Duodenal mucosa (tissue), 2 donors: ENCODE data around the gene ADIPOQ.
"Not testable (repeated sequence)": the region's sequence is repeated elsewhere in the genome, so short reads cannot be mapped to it uniquely, and the experiment has no call there.

Source experiments
- H3K27ac ChIP-seq: one replicate; pipeline ENCODE4 v1.7.0; 2013; ENCODE audit warnings: low read depth, low read length
- H3K27me3 ChIP-seq, 2 donors: one replicate each; pipeline ENCODE4 v1.7.0; 2013; ENCODE audit warnings: low read length in 2 of 2, control low read depth in 1 of 2; ENCODE audit not compliant: insufficient read depth in 2 of 2, control insufficient read depth in 1 of 2
- H3K36me3 ChIP-seq, 2 donors: one replicate each; pipeline ENCODE4 v1.7.0; 2013; ENCODE audit warnings: low read length in 2 of 2, control low read depth in 1 of 2; ENCODE audit not compliant: insufficient read depth in 2 of 2, control insufficient read depth in 1 of 2
- H3K4me1 ChIP-seq, 2 donors: one replicate each; pipeline ENCODE4 v1.7.0; 2013; ENCODE audit warnings: low read length in 2 of 2, control low read depth in 1 of 2; ENCODE audit not compliant: insufficient read depth in 2 of 2, control insufficient read depth in 1 of 2
- H3K4me3 ChIP-seq, 2 donors: one replicate each; pipeline ENCODE4 v1.7.0; 2013; ENCODE audit warnings: low read length in 2 of 2, low read depth in 1 of 2
- H3K9ac ChIP-seq, 2 donors: one replicate each; pipeline ENCODE4 v1.7.0; 2013; ENCODE audit warnings: low read length in 2 of 2, low read depth in 1 of 2
- H3K9me3 ChIP-seq, 2 donors: one replicate each; pipeline ENCODE4 v1.7.0; 2013; ENCODE audit warnings: low read length in 2 of 2, control low read depth in 1 of 2; ENCODE audit not compliant: control insufficient read depth in 1 of 2

Gene ADIPOQ

GRCh38 chr3:186883686-186884058 is 41.2 kb downstream of the ADIPOQ start:
- H3K36me3 ChIP-seq, result no peaks in the 10 kb centered on the region

GRCh38 chr3:186884868-186885267 is 42.4 kb downstream of the ADIPOQ start:
- not testable (repeated sequence) for H3K4me3 ChIP-seq, H3K36me3 ChIP-seq, H3K27ac ChIP-seq, H3K9ac ChIP-seq, H3K4me1 ChIP-seq, H3K9me3 ChIP-seq, H3K27me3 ChIP-seq

More at GRCh38 chr3:186883686-186884058, 41.2 kb downstream of the ADIPOQ start:
- Histone ChIP-seq H3K4me3 (no peak overlapping the region), H3K27ac (no peak overlapping the region), H3K9ac (no peak overlapping the region), H3K27me3 (no peaks in the 10 kb centered on the region), H3K9me3 (no peaks in the 10 kb centered on the region), H3K4me1 (no peaks in the 10 kb centered on the region)

DNA sequence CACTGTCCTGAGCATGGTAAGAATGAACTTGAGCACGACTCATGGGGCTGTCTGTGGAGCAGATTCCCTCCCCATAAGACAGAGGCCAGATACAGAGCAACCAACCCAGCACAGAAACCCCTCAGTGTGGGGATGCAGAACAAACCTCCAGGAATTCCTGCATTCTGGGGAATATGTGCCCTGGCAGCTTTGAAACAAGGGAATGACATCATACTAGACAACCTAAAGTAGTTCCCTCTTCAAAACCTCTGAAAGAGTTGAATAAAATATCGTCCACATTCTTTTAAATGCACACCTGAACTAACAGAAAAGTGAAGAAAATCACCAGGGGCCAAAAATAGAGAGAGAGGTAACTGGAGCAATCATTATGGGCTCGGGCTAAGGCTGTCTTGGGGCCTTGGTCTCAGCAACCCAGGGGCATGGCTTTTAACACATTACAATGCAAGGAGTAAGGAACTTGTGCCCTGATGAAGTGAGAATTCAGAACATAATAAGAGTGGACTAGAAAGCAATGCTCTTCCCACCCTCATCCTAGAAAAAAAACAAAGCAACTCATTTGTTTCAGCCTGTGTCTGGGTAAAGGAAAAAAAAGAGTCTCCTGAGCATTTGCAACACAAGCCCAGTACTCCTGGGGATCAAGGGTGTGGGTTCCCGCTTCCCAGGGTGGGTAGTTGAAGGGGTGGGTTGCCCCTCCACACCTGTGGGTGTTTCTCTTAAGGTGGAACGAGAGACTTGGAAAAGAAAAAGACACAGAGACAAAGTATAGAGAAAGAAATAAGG is 43.9 kb downstream of the ADIPOQ start:
- Histone ChIP-seq H3K27me3 (no peaks in the 10 kb centered on the region), H3K36me3 (no peaks in the 10 kb centered on the region)

GRCh38 chr3:186887507-186887938 is 45.0 kb downstream of the ADIPOQ start:
- not testable (repeated sequence) for H3K4me1 ChIP-seq, H3K4me3 ChIP-seq, H3K36me3 ChIP-seq, H3K9ac ChIP-seq, H3K9me3 ChIP-seq, H3K27me3 ChIP-seq, H3K27ac ChIP-seq

More for the DNA sequence above, 43.9 kb downstream of the ADIPOQ start:
- H3K27ac ChIP-seq, result no peak overlapping the region
- H3K4me3 ChIP-seq, result no peak overlapping the region
- H3K4me1 ChIP-seq, result no peaks in the 10 kb centered on the region
- no peak overlapping the region for H3K9ac ChIP-seq
- no peaks in the 10 kb centered on the region for H3K9me3 ChIP-seq

DNA sequence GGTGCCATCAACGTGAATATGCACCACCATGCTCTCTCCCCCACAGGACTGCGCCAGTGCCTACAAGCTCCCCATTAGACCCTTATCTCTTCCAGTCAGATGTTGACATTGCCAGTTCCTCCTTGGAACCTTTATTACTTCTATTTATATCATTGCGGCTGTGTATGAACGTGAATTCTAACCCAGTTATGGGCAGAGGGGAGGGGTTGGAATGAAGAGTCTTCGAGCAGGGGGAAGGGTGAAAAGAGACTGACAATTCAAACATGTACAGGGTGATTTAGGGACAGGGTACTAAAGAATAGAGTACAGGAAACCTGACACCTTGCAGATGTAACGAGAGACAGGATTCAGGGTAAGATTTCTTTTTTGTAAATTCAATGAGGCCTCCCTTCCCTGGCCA is 46.1 kb downstream of the ADIPOQ start:
- Histone ChIP-seq H3K27ac (no peak overlapping the region), H3K4me1 (no peaks in the 10 kb centered on the region), H3K36me3 (no peaks in the 10 kb centered on the region), H3K4me3 (no peak overlapping the region), H3K27me3 (no peaks in the 10 kb centered on the region), H3K9ac (no peak overlapping the region), H3K9me3 (no peaks in the 10 kb centered on the region)

DNA sequence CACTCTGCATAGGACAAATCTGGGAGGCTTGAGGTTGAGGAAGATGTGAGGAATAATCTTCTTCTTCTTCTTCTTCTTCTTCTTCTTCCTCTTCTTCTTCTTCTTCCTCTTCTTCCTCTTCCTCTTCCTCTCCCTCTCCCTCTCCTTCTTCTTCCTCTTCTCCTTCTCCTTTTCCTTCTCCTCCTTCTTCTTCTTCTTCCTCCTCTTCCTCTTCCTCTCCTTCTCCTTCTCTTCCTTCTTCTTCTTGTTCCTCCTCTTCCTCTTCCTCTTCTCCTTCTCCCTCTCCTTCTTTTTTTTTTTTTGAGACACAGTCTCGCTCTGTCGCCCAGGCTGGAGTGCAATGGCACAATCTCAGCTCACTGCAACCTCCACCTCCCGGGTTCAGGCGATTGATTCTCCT is 47.2 kb downstream of the ADIPOQ start:
- not testable (repeated sequence) for H3K9ac ChIP-seq, H3K36me3 ChIP-seq, H3K9me3 ChIP-seq, H3K27ac ChIP-seq, H3K4me3 ChIP-seq, H3K4me1 ChIP-seq, H3K27me3 ChIP-seq

- H3K9ac ChIP-seq, result no peak overlapping the region
- no peaks in the 10 kb centered on the region for H3K36me3 ChIP-seq
- H3K9me3 ChIP-seq, result no peaks in the 10 kb centered on the region
- H3K4me3 ChIP-seq, result no peak overlapping the region
- no peak overlapping the region for H3K27ac ChIP-seq
- no peaks in the 10 kb centered on the region for H3K27me3 ChIP-seq
- no peaks in the 10 kb centered on the region for H3K4me1 ChIP-seq
Observed at GRCh38 chr3:186890911-186891310, 48.4 kb downstream of the ADIPOQ start.

- not testable (repeated sequence) for H3K27me3 ChIP-seq, H3K27ac ChIP-seq, H3K9me3 ChIP-seq, H3K4me3 ChIP-seq, H3K36me3 ChIP-seq, H3K4me1 ChIP-seq, H3K9ac ChIP-seq
Observed at GRCh38 chr3:186893071-186893470, 50.6 kb downstream of the ADIPOQ start.

DNA sequence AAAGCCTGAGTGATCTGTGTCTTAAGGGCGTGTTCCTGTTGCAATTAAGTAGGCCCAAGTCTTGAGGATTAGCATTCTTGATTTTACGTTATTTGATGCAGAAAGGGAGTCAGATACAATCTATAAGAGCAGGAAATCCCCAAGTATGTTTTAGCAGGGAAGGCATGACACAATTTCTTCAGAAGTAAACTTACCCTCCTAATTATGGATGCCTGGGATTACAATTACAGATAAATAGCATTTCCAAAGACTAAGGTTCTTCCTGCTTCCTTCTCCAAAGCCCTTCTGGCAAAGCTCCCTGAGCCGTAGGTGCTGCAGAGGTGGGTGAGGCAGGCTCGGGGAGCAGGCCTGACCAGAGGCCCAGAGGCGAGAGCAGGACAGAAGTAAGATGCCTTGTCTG is 52.9 kb downstream of the ADIPOQ start:
- no peaks in the 10 kb centered on the region for H3K9me3 ChIP-seq
- no peaks in the 10 kb centered on the region for H3K4me1 ChIP-seq
- no peak overlapping the region for H3K27ac ChIP-seq
- H3K27me3 ChIP-seq, result no peaks in the 10 kb centered on the region
- no peak overlapping the region for H3K9ac ChIP-seq
- H3K4me3 ChIP-seq, result no peak overlapping the region
- H3K36me3 ChIP-seq, result no peaks in the 10 kb centered on the region

DNA sequence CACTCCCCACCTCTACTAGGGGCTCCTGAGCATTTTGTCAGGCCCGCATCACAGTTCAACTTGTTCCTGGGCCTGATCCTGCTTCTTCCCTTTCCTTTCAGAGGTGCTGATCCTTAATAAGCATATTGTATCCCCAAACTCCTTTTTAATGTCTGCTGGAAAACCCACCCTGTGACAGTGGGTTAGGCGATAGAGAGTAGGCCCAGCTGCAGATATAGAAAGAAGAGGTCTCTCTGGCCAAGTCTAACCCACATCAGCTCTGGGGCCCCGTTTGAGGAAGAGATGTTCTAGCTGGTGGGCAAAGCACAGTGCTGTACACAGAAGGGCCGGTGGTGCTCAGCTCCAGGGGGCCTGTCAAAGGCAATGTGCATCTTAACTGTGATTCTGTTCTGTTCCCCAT is 53.5 kb downstream of the ADIPOQ start:
- no peaks in the 10 kb centered on the region for H3K27me3 ChIP-seq
- no peak overlapping the region for H3K9ac ChIP-seq
- no peak overlapping the region for H3K27ac ChIP-seq
- no peaks in the 10 kb centered on the region for H3K36me3 ChIP-seq
- no peaks in the 10 kb centered on the region for H3K4me1 ChIP-seq
- H3K4me3 ChIP-seq, result no peak overlapping the region
- no peaks in the 10 kb centered on the region for H3K9me3 ChIP-seq

DNA sequence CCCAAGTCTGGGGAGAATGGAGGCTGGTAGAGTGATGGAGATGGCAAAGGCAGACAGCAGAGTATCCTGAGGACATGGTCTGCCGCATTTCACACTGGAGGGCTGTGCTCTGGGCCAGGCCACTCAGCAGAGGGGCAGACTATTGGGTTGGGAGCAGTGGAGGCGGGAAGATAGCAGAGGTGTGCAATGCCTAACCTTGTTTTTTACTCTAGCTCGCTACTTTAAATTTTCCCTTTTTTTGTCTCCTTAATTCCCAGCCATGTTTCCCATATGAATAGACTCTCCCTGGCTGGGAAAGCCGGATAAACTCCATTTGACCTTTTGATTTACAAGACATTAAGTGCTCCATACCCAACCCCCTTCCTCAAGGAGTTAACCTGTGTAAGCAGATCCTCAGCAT is 54.4 kb downstream of the ADIPOQ start:
- Histone ChIP-seq H3K4me1 (no peaks in the 10 kb centered on the region), H3K4me3 (no peak overlapping the region), H3K9ac (no peak overlapping the region), H3K27ac (no peak overlapping the region), H3K27me3 (no peaks in the 10 kb centered on the region), H3K36me3 (no peaks in the 10 kb centered on the region), H3K9me3 (no peaks in the 10 kb centered on the region)
